ENCODE measurements around the gene GRIK2.

DNA sequence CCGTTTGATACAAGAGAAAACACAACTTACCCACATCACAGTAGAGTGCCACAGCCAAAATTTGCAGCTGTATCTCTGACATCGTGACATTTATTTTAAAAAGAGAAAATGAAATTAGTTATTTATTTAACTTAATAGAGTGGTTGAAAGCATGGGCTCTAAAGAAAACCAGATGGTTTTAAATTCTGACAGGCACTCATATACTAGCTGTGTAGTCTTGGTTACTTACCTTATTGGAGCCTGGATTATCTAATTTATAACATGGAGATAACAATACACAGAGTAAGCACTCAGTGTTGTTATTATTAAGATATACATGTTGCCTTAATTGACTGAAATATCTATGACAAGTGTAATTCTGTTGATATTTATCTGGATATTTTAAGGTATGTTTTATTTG is 334.9 kb downstream of the GRIK2 start:
- TF ChIP-seq, protein P1, sequence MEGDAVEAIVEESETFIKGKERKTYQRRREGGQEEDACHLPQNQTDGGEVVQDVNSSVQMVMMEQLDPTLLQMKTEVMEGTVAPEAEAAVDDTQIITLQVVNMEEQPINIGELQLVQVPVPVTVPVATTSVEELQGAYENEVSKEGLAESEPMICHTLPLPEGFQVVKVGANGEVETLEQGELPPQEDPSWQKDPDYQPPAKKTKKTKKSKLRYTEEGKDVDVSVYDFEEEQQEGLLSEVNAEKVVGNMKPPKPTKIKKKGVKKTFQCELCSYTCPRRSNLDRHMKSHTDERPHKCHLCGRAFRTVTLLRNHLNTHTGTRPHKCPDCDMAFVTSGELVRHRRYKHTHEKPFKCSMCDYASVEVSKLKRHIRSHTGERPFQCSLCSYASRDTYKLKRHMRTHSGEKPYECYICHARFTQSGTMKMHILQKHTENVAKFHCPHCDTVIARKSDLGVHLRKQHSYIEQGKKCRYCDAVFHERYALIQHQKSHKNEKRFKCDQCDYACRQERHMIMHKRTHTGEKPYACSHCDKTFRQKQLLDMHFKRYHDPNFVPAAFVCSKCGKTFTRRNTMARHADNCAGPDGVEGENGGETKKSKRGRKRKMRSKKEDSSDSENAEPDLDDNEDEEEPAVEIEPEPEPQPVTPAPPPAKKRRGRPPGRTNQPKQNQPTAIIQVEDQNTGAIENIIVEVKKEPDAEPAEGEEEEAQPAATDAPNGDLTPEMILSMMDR (IDR thresholded peaks at IDR 0.05): no peak
- TF ChIP-seq POLR2AphosphoS5 (IDR thresholded peaks at IDR 0.05) (no peak), POLR2A (IDR thresholded peaks at IDR 0.05; ENCODE audit: low read depth) (no peak)

Measured in esophagus muscularis mucosa (tissue), 3 donors.